B cell (primary cell): ENCODE data around the gene HIP1. TPM values are rescaled to one million over a fixed set of nuclear protein-coding genes. Genes with fewer than 3 reads are reported as not detected.
"Not testable (repeated sequence)": the region's sequence is repeated elsewhere in the genome, so short reads cannot be mapped to it uniquely, and the experiment has no call there.

ENCODE experiments used
- ATAC-seq: fragments of 200-7000 bp; cut with Tn5 transposase; one replicate; pipeline ENCODE4 v1.10.0; 2021; ENCODE audit warnings: low read depth, mild to moderate bottlenecking, moderate number of reproducible peaks, moderate library complexity
- CTCF ChIA-PET: fragments of 350-600 bp; sonication (Branson Sonifier 250); formaldehyde crosslinking; loops from one replicate; lab custom pipeline; 2021; ENCODE audit warnings: antibody characterized with exemption, inconsistent platforms; lab: Charles Lee
- POLR2A ChIA-PET: fragments of 350-600 bp; sonication (Branson Sonifier 250); formaldehyde crosslinking; loops from one replicate; lab custom pipeline; 2021; ENCODE audit warnings: antibody characterized with exemption; lab: Charles Lee
- DNase-seq: peaks from one replicate; pipeline ENCODE4 v3.0.0; 2013
- H2AFZ ChIP-seq: 2 replicates; pipeline ENCODE4 v1.6.1; 2012; ENCODE audit warnings: mild to moderate bottlenecking, low read depth, low read length; ENCODE audit not compliant: insufficient read depth, poor library complexity, severe bottlenecking
- H3K27ac ChIP-seq, 2 donors: 1 replicate in 1 of 2; 2 replicates in 1 of 2; pipeline ENCODE4 v1.5.1; 2012 to 2013; ENCODE audit warnings: low read length in 2 of 2, mild to moderate bottlenecking in 2 of 2, moderate library complexity in 1 of 2
- H3K27me3 ChIP-seq, 4 experiments: fragments of 200-600 bp in 1 of 4; sonication (generic) in 1 of 4; replicated peaks in 1 of 4; 1 replicate in 2 of 4; 2 replicates in 2 of 4; pipeline versions ENCODE4 v1.6.1 to v1.7.0; 2013 to 2016; ENCODE audit warnings: low read length in 3 of 4, mild to moderate bottlenecking in 2 of 4, mixed read lengths in 1 of 4, moderate library complexity in 1 of 4; ENCODE audit not compliant: insufficient read depth in 4 of 4, control insufficient read depth in 3 of 4; ENCODE audit errors: control extremely low read depth in 1 of 4
- H3K36me3 ChIP-seq, 2 experiments: replicated peaks in 1 of 2; 1 replicate in 1 of 2; 2 replicates in 1 of 2; pipeline versions ENCODE4 v1.6.1 to v1.7.1; 2013; ENCODE audit warnings: low read length in 1 of 2; ENCODE audit not compliant: insufficient read depth in 2 of 2, control insufficient read depth in 1 of 2; ENCODE audit errors: control extremely low read depth in 1 of 2, extremely low read depth in 1 of 2
- H3K4me1 ChIP-seq, 2 donors: fragments of 200-600 bp in 1 of 2; sonication (generic) in 1 of 2; 1 replicate in 1 of 2; 2 replicates in 1 of 2; pipeline versions ENCODE4 v1.5.1 to v1.6.1; 2013 to 2017; ENCODE audit warnings: low read length in 2 of 2; ENCODE audit not compliant: control insufficient read depth in 2 of 2, insufficient read depth in 2 of 2
- H3K4me2 ChIP-seq: replicated peaks from 2 replicates; pipeline ENCODE3; 2012; ENCODE audit warnings: mild to moderate bottlenecking, low read depth, low read length; ENCODE audit not compliant: poor library complexity, severe bottlenecking
- H3K4me3 ChIP-seq, 5 experiments: fragments of 200-600 bp in 1 of 5; sonication (generic) in 1 of 5; 1 replicate in 3 of 5; 2 replicates in 2 of 5; pipeline versions ENCODE4 v1.5.1 to v1.7.0; 2011 to 2016; ENCODE audit warnings: low read length in 4 of 5, mild to moderate bottlenecking in 4 of 5, low read depth in 2 of 5, control low read depth in 1 of 5, moderate library complexity in 1 of 5; ENCODE audit not compliant: insufficient read depth in 1 of 5; ENCODE audit errors: control extremely low read depth in 1 of 5, extremely low read depth in 1 of 5
- H3K79me2 ChIP-seq: fragments of 200-600 bp; sonication (generic); one replicate; pipeline ENCODE4 v1.6.0; 2016; ENCODE audit warnings: low read length; ENCODE audit not compliant: control insufficient read depth, insufficient read depth
- H3K9ac ChIP-seq: fragments of 200-600 bp; sonication (generic); 2 replicates; pipeline ENCODE4 v1.6.1; 2017; ENCODE audit warnings: mild to moderate bottlenecking, low read length, moderate library complexity
- H3K9me3 ChIP-seq, 3 donors: one replicate each; pipeline versions ENCODE4 v1.6.1 to v1.7.1; 2013; ENCODE audit warnings: low read length in 2 of 3; ENCODE audit not compliant: control insufficient read depth in 2 of 3, insufficient read depth in 1 of 3; ENCODE audit errors: control extremely low read depth in 1 of 3
- H4K20me1 ChIP-seq: 2 replicates; pipeline ENCODE4 v1.6.0; 2012; ENCODE audit warnings: mild to moderate bottlenecking, low read length; ENCODE audit not compliant: insufficient read depth, control insufficient read depth, poor library complexity, severe bottlenecking
- H3K27ac Mint-ChIP-seq: one replicate; pipeline ENCODE4 v1.8.0; 2021; ENCODE audit warnings: mixed read lengths
- H3K27me3 Mint-ChIP-seq: one replicate; pipeline ENCODE4 v1.8.0; 2021; ENCODE audit warnings: mixed read lengths
- H3K4me1 Mint-ChIP-seq: one replicate; pipeline ENCODE4 v1.8.0; 2021; ENCODE audit warnings: mixed read lengths
- H3K4me3 Mint-ChIP-seq: one replicate; pipeline ENCODE4 v1.8.0; 2021; ENCODE audit warnings: mixed read lengths
- H3K9me3 Mint-ChIP-seq: one replicate; pipeline ENCODE4 v1.8.0; 2022; ENCODE audit warnings: mixed read lengths; ENCODE audit not compliant: insufficient read depth
- CTCF ChIP-seq: fragments of 200-600 bp; IDR thresholded peaks from one replicate; pipeline ENCODE4 v1.8.0; 2022; ENCODE audit warnings: antibody characterized with exemption, mild to moderate bottlenecking
- EZH2 ChIP-seq: IDR thresholded peaks from 2 replicates; pipeline ENCODE4 v1.6.1; 2012; ENCODE audit warnings: borderline replicate concordance, low read depth, mild to moderate bottlenecking, moderate library complexity, low read length; ENCODE audit not compliant: insufficient read depth, poor library complexity, severe bottlenecking
- WGBS: methylation state at CpG from one replicate; pipeline ENCODE4 v1.1.5; 2013; ENCODE audit warnings: missing lambda C conversion rate; ENCODE audit not compliant: insufficient coverage; 5-methylcytosine and 5-hydroxymethylcytosine counted together
- intact Hi-C: fragments of 100-400 bp; cut with micrococcal nuclease; formaldehyde crosslinking; loops from one replicate; pipeline ENCODE4 v1.10.0; 2022
- polyA plus RNA-seq: library from polyadenylated mRNA; depleted of rRNA; stranded (reverse); fragments of >200 nt; gene quantifications from 2 replicates; pipeline ENCODE4 v1.2.3, GENCODE V29; 2012
- total RNA-seq, 2 donors: library from RNA; stranded (reverse); fragments of 120-200 nt in 1 of 2; gene quantifications; 1 replicate in 1 of 2; 2 replicates in 1 of 2; pipeline versions ENCODE4 v1.2.3 to v1.2.4, GENCODE V29; 2013 to 2022

HIP1 gene
- total and polyA plus RNA-seq, 2 donors (not counting 1 experiment from before 2014, with no cell fraction given): 6.5 to 16.7 TPM

GRCh38 chr7:75722373-75722772 lies 16.4 kb downstream of the HIP1 start:
- DNase-seq (no peak), ATAC-seq (no peak)
- Histone ChIP-seq H3K4me3 (no peak overlapping the region), H3K4me2 (no peak overlapping the region), H3K4me1 (peaks cover 16 to 25% of the 10 kb centered on the region in 2 donors), H3K79me2 (no peaks in the 10 kb centered on the region), H3K36me3 (no peaks in the 10 kb centered on the region), H3K27ac (no peak overlapping the region), H2AFZ (no peak overlapping the region), H3K27me3 (no peaks in the 10 kb centered on the region), H3K9ac (no peak overlapping the region), H4K20me1 (no peaks in the 10 kb centered on the region), H3K9me3 (no peaks in the 10 kb centered on the region)
- TF ChIP-seq EZH2 (no peak), CTCF (no peak)
- CTCF ChIA-PET: no interaction called here
- intact Hi-C loops: no loop called here
- H3K27ac Mint-ChIP-seq: no peak overlapping the region
- no peak overlapping the region for H3K4me3 Mint-ChIP-seq
- no peaks in the 10 kb centered on the region for H3K27me3 Mint-ChIP-seq
- H3K9me3 Mint-ChIP-seq: no peaks in the 10 kb centered on the region
- POLR2A ChIA-PET: no interaction called here
- WGBS: 100% methylated on average over 4 of the region's 4 CpGs
- H3K4me1 Mint-ChIP-seq: peaks cover 20% of the 10 kb centered on the region

- H2AFZ ChIP-seq: not testable (repeated sequence)
- 100% methylated on average over 7 of the region's 9 CpGs for WGBS
Measured at GRCh38 chr7:75721922-75722321, 16.8 kb downstream of the HIP1 start.

More at GRCh38 chr7:75721922-75722321, 16.8 kb downstream of the HIP1 start:
- H3K27ac ChIP-seq, ATAC-seq, H3K36me3 ChIP-seq, H3K9me3 Mint-ChIP-seq, intact Hi-C loops, H3K27me3 ChIP-seq, H3K79me2 ChIP-seq, H3K27me3 Mint-ChIP-seq, POLR2A ChIA-PET, H4K20me1 ChIP-seq, CTCF ChIA-PET, H3K4me3 Mint-ChIP-seq, H3K4me2 ChIP-seq, DNase-seq, H3K9ac ChIP-seq, H3K9me3 ChIP-seq, H3K4me3 ChIP-seq, H3K27ac Mint-ChIP-seq: not testable (repeated sequence)
- H3K4me1 Mint-ChIP-seq: peaks cover 20% of the 10 kb centered on the region
- peaks cover 16 to 25% of the 10 kb centered on the region in 2 donors for H3K4me1 ChIP-seq
